ENCODE results near the gene BPIFB2. TPM values are rescaled to one million over a fixed set of nuclear protein-coding genes. Genes with fewer than 3 reads are reported as not detected.

BPIFB2 gene
- total RNA-seq, 3 donors from 2014 or later (not counting 1 experiment from before 2014, with no cell fraction given) = not detected

- ATAC-seq (no peak), DNase-seq (no peak)
- Histone ChIP-seq H3K4me1 (ENCODE audit: control insufficient read depth, insufficient read depth, low read length) (no peaks in the 10 kb centered on the region), H3K27ac (ENCODE audit: low read length) (no peak overlapping the region), H3K36me3 (ENCODE audit: control insufficient read depth, insufficient read depth, low read length) (no peaks in the 10 kb centered on the region), H3K9me3 (ENCODE audit: control insufficient read depth, insufficient read depth, low read length) (peaks cover 11% of the 10 kb centered on the region), H3K4me3 (ENCODE audit: low read length) (no peak overlapping the region), H3K27me3 (ENCODE audit: control insufficient read depth, insufficient read depth, low read length) (no peaks in the 10 kb centered on the region)
- Mint-ChIP-seq H3K36me3 (no peaks in the 10 kb centered on the region), H3K9me3 (peaks cover 0 to 2% of the 10 kb centered on the region in 2 donors), H3K27me3 (ENCODE audit: low read depth in 2 of 2) (no peaks in the 10 kb centered on the region), H3K4me3 (no peak overlapping the region), H3K4me1 (no peaks in the 10 kb centered on the region), H3K27ac (no peak overlapping the region)
- intact Hi-C loops (cut with micrococcal nuclease) = no loop called here
- WGBS (ENCODE audit: insufficient coverage) = 87% methylated on average over 6 of the region's 6 CpGs
- no peak for TF ChIP-seq CTCF (IDR thresholded peaks at IDR 0.05)
These were observed 26.5 kb upstream of the BPIFB2 start for GRCh38 chr20:32980990-32981389.

- no peaks in the 10 kb centered on the region for H3K4me1 Mint-ChIP-seq
- no peak overlapping the region for H3K27ac ChIP-seq (ENCODE audit: low read length)
- no peaks in the 10 kb centered on the region for H3K9me3 ChIP-seq (ENCODE audit: control insufficient read depth, insufficient read depth, low read length)
- H3K9me3 Mint-ChIP-seq = no peaks in the 10 kb centered on the region
- WGBS (ENCODE audit: insufficient coverage) = 94% methylated on average over 10 of the region's 10 CpGs
- no peak for DNase-seq
- ATAC-seq = no peak
- no peaks in the 10 kb centered on the region for H3K4me1 ChIP-seq (ENCODE audit: control insufficient read depth, insufficient read depth, low read length)
- H3K4me3 Mint-ChIP-seq = no peak overlapping the region
- H3K36me3 Mint-ChIP-seq = no peaks in the 10 kb centered on the region
- no peak overlapping the region for H3K4me3 ChIP-seq (ENCODE audit: low read length)
- intact Hi-C loops (cut with micrococcal nuclease) = no loop called here
- H3K36me3 ChIP-seq (ENCODE audit: control insufficient read depth, insufficient read depth, low read length) = no peaks in the 10 kb centered on the region
- H3K27ac Mint-ChIP-seq = no peak overlapping the region
- no peaks in the 10 kb centered on the region for H3K27me3 Mint-ChIP-seq (ENCODE audit: low read depth in 2 of 2)
- H3K27me3 ChIP-seq (ENCODE audit: control insufficient read depth, insufficient read depth, low read length) = no peaks in the 10 kb centered on the region
- no peak for TF ChIP-seq CTCF (IDR thresholded peaks at IDR 0.05)
These were observed 24.7 kb upstream of the BPIFB2 start for GRCh38 chr20:32982617-32983458.

DNA sequence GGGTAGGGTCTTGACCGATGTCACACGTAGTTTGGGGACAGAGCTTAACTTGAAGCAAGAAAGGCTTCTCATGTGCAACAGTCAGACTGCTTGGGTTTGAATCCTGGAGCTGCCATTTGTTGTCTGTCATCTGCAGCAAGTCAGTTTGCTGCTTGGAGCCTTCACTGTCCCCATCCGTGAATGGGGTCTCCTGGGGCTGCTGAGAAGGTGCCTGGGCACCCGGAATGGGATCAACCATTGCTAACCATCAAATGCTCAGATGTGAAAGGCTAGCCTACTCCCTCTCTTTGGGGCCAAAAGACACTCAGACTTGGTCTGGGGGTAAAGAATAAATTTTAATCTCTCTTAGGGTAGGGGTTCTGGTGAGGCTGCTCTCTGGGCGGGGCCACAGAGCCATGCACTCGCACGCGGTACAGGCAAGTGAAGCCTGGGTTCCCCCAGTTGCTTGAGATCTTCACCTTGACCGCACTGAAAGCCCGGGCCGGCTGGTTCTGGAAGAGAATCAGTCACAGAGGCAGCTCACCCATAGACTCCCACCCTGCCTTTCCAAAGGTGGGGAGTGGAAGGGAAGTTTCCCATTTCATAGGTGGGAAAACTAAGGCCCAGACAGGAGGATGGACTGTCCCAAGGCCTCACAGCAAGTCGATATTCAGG is 23.9 kb upstream of the BPIFB2 start:
- 92% methylated on average over 11 of the region's 12 CpGs for WGBS (ENCODE audit: insufficient coverage)
- no peak for ATAC-seq
- no peak overlapping the region for H3K4me3 ChIP-seq (ENCODE audit: low read length)
- H3K9me3 ChIP-seq (ENCODE audit: control insufficient read depth, insufficient read depth, low read length) = no peaks in the 10 kb centered on the region
- no peak overlapping the region for H3K4me3 Mint-ChIP-seq
- no peak for DNase-seq
- H3K4me1 ChIP-seq (ENCODE audit: control insufficient read depth, insufficient read depth, low read length) = no peaks in the 10 kb centered on the region
- no peaks in the 10 kb centered on the region for H3K27me3 Mint-ChIP-seq (ENCODE audit: low read depth in 2 of 2)
- no peaks in the 10 kb centered on the region for H3K36me3 Mint-ChIP-seq
- H3K9me3 Mint-ChIP-seq = no peaks in the 10 kb centered on the region
- no peaks in the 10 kb centered on the region for H3K4me1 Mint-ChIP-seq
- H3K27ac ChIP-seq (ENCODE audit: low read length) = no peak overlapping the region
- TF ChIP-seq CTCF (IDR thresholded peaks at IDR 0.05) = no peak
- H3K36me3 ChIP-seq (ENCODE audit: control insufficient read depth, insufficient read depth, low read length) = no peaks in the 10 kb centered on the region
- no peak overlapping the region for H3K27ac Mint-ChIP-seq
- H3K27me3 ChIP-seq (ENCODE audit: control insufficient read depth, insufficient read depth, low read length) = no peaks in the 10 kb centered on the region
- intact Hi-C loops (cut with micrococcal nuclease) = no loop called here

All from natural killer cell (primary cell).